Effector CD4-positive, alpha-beta T cell (primary cell): ENCODE results near the gene PAGR1.
"Not testable (repeated sequence)": the region's sequence is repeated elsewhere in the genome, so short reads cannot be mapped to it uniquely, and the experiment has no call there.

Source experiments
- DNase-seq: peaks from one replicate; pipeline ENCODE4 v3.0.0-alpha.2; 2020

PAGR1 gene

GRCh38 chr16:29793153-29793552, 22.8 kb upstream of the PAGR1 start:
- not testable (repeated sequence) for DNase-seq

GRCh38 chr16:29794231-29794710, 21.7 kb upstream of the PAGR1 start:
- DNase-seq = no peak

- DNase-seq = no peak
Measured at GRCh38 chr16:29802416-29802935, 13.5 kb upstream of the PAGR1 start.

- no peak for DNase-seq
Measured at GRCh38 chr16:29804020-29804419, 11.9 kb upstream of the PAGR1 start.

- no peak for DNase-seq
Measured at GRCh38 chr16:29804455-29805231, 11.3 kb upstream of the PAGR1 start.

- peak; percentile 96 for DNase-seq
Measured at GRCh38 chr16:29805232-29806098, 10.5 kb upstream of the PAGR1 start.

- peak; percentile 68 for DNase-seq
Measured at GRCh38 chr16:29806099-29806579, 9.8 kb upstream of the PAGR1 start, which contains the start of gene MAZ. Gene MAZ (plus strand): TSS chr16:29806529. CDS start chr16:29806702, 173 bp downstream.

GRCh38 chr16:29806641-29807425, 9.1 kb upstream of the PAGR1 start:
- no peak for DNase-seq

GRCh38 chr16:29807426-29808218, 8.3 kb upstream of the PAGR1 start:
- peak; percentile 82 for DNase-seq

- DNase-seq = no peak
Measured at GRCh38 chr16:29808219-29808900, 7.6 kb upstream of the PAGR1 start.

GRCh38 chr16:29809031-29809747, 6.8 kb upstream of the PAGR1 start:
- DNase-seq = no peak

- no peak for DNase-seq
Measured at GRCh38 chr16:29809850-29810698, 5.9 kb upstream of the PAGR1 start.

GRCh38 chr16:29810699-29811169, 5.2 kb upstream of the PAGR1 start:
- no peak for DNase-seq

GRCh38 chr16:29811170-29811895, 4.6 kb upstream of the PAGR1 start:
- DNase-seq = peak; percentile 50

- no peak for DNase-seq
Measured at GRCh38 chr16:29811896-29812665, 3.9 kb upstream of the PAGR1 start, which contains the start of gene PRRT2. Gene PRRT2 (plus strand): TSS chr16:29812193. CDS start chr16:29813055, 862 bp downstream.

GRCh38 chr16:29812754-29813643, 3.0 kb upstream of the PAGR1 start:
- DNase-seq = no peak
